ENCODE results near the gene STK17B.
"Not testable (repeated sequence)": the region's sequence is repeated elsewhere in the genome, so short reads cannot be mapped to it uniquely, and the experiment has no call there.

Gene STK17B

GRCh38 chr2:196201229-196202009 is 30.0 kb upstream of the STK17B start:
- H3K4me3 ChIP-seq (ENCODE audit: low read length) = no peak overlapping the region

GRCh38 chr2:196200557-196200956 is 29.2 kb upstream of the STK17B start:
- no peak overlapping the region for H3K4me3 ChIP-seq (ENCODE audit: low read length)
- no peaks in the 10 kb centered on the region for H3K36me3 ChIP-seq (ENCODE audit: control insufficient read depth, insufficient read depth, low read length)
- H3K27me3 ChIP-seq (ENCODE audit: control insufficient read depth, insufficient read depth, low read length) = no peaks in the 10 kb centered on the region
- no peaks in the 10 kb centered on the region for H3K4me1 ChIP-seq (ENCODE audit: control insufficient read depth, insufficient read depth, low read length)
- no peak overlapping the region for H3K9ac ChIP-seq (ENCODE audit: low read length)
- H3K9me3 ChIP-seq (ENCODE audit: control insufficient read depth, low read length) = no peaks in the 10 kb centered on the region

More at GRCh38 chr2:196201229-196202009, 30.0 kb upstream of the STK17B start:
- H3K9me3 ChIP-seq (ENCODE audit: control insufficient read depth, low read length) = no peaks in the 10 kb centered on the region
- H3K36me3 ChIP-seq (ENCODE audit: control insufficient read depth, insufficient read depth, low read length) = no peaks in the 10 kb centered on the region
- no peaks in the 10 kb centered on the region for H3K4me1 ChIP-seq (ENCODE audit: control insufficient read depth, insufficient read depth, low read length)
- H3K27me3 ChIP-seq (ENCODE audit: control insufficient read depth, insufficient read depth, low read length) = no peaks in the 10 kb centered on the region
- no peak overlapping the region for H3K9ac ChIP-seq (ENCODE audit: low read length)

GRCh38 chr2:196195758-196196157 is 24.4 kb upstream of the STK17B start:
- Histone ChIP-seq H3K9ac (ENCODE audit: low read length) (no peak overlapping the region), H3K9me3 (ENCODE audit: control insufficient read depth, low read length) (no peaks in the 10 kb centered on the region), H3K4me3 (ENCODE audit: low read length) (no peak overlapping the region), H3K4me1 (ENCODE audit: control insufficient read depth, insufficient read depth, low read length) (no peaks in the 10 kb centered on the region), H3K27me3 (ENCODE audit: control insufficient read depth, insufficient read depth, low read length) (no peaks in the 10 kb centered on the region), H3K36me3 (ENCODE audit: control insufficient read depth, insufficient read depth, low read length) (no peaks in the 10 kb centered on the region)

GRCh38 chr2:196195302-196195701 is 23.9 kb upstream of the STK17B start:
- no peaks in the 10 kb centered on the region for H3K4me1 ChIP-seq (ENCODE audit: control insufficient read depth, insufficient read depth, low read length)
- H3K27me3 ChIP-seq (ENCODE audit: control insufficient read depth, insufficient read depth, low read length) = no peaks in the 10 kb centered on the region
- H3K4me3 ChIP-seq (ENCODE audit: low read length) = no peak overlapping the region
- H3K36me3 ChIP-seq (ENCODE audit: control insufficient read depth, insufficient read depth, low read length) = no peaks in the 10 kb centered on the region
- no peak overlapping the region for H3K9ac ChIP-seq (ENCODE audit: low read length)
- no peaks in the 10 kb centered on the region for H3K9me3 ChIP-seq (ENCODE audit: control insufficient read depth, low read length)

- H3K4me1 ChIP-seq (ENCODE audit: control insufficient read depth, insufficient read depth, low read length) = no peaks in the 10 kb centered on the region
- no peak overlapping the region for H3K4me3 ChIP-seq (ENCODE audit: low read length)
- no peaks in the 10 kb centered on the region for H3K27me3 ChIP-seq (ENCODE audit: control insufficient read depth, insufficient read depth, low read length)
- H3K9ac ChIP-seq (ENCODE audit: low read length) = no peak overlapping the region
- no peaks in the 10 kb centered on the region for H3K9me3 ChIP-seq (ENCODE audit: control insufficient read depth, low read length)
- no peaks in the 10 kb centered on the region for H3K36me3 ChIP-seq (ENCODE audit: control insufficient read depth, insufficient read depth, low read length)
These were observed 20.2 kb upstream of the STK17B start for GRCh38 chr2:196191541-196191940.

- Histone ChIP-seq H3K4me1 (ENCODE audit: control insufficient read depth, insufficient read depth, low read length) (no peaks in the 10 kb centered on the region), H3K9ac (ENCODE audit: low read length) (no peak overlapping the region), H3K27me3 (ENCODE audit: control insufficient read depth, insufficient read depth, low read length) (no peaks in the 10 kb centered on the region), H3K9me3 (ENCODE audit: control insufficient read depth, low read length) (no peaks in the 10 kb centered on the region), H3K4me3 (ENCODE audit: low read length) (no peak overlapping the region), H3K36me3 (ENCODE audit: control insufficient read depth, insufficient read depth, low read length) (no peaks in the 10 kb centered on the region)
These were observed 16.6 kb upstream of the STK17B start for GRCh38 chr2:196187898-196188458.

GRCh38 chr2:196187175-196187700 is 15.9 kb upstream of the STK17B start:
- not testable (repeated sequence) for H3K9ac ChIP-seq (ENCODE audit: low read length); H3K27me3 ChIP-seq (ENCODE audit: control insufficient read depth, insufficient read depth, low read length); H3K9me3 ChIP-seq (ENCODE audit: control insufficient read depth, low read length); H3K36me3 ChIP-seq (ENCODE audit: control insufficient read depth, insufficient read depth, low read length); H3K4me1 ChIP-seq (ENCODE audit: control insufficient read depth, insufficient read depth, low read length); H3K4me3 ChIP-seq (ENCODE audit: low read length)

GRCh38 chr2:196186266-196186980 is 15.0 kb upstream of the STK17B start:
- H3K27me3 ChIP-seq (ENCODE audit: control insufficient read depth, insufficient read depth, low read length) = no peaks in the 10 kb centered on the region
- H3K36me3 ChIP-seq (ENCODE audit: control insufficient read depth, insufficient read depth, low read length) = no peaks in the 10 kb centered on the region
- no peaks in the 10 kb centered on the region for H3K4me1 ChIP-seq (ENCODE audit: control insufficient read depth, insufficient read depth, low read length)
- H3K9ac ChIP-seq (ENCODE audit: low read length) = no peak overlapping the region
- no peaks in the 10 kb centered on the region for H3K9me3 ChIP-seq (ENCODE audit: control insufficient read depth, low read length)
- H3K4me3 ChIP-seq (ENCODE audit: low read length) = no peak overlapping the region

GRCh38 chr2:196184921-196185320 is 13.5 kb upstream of the STK17B start:
- no peak overlapping the region for H3K4me3 ChIP-seq (ENCODE audit: low read length)
- H3K36me3 ChIP-seq (ENCODE audit: control insufficient read depth, insufficient read depth, low read length) = no peaks in the 10 kb centered on the region
- H3K27me3 ChIP-seq (ENCODE audit: control insufficient read depth, insufficient read depth, low read length) = no peaks in the 10 kb centered on the region
- H3K4me1 ChIP-seq (ENCODE audit: control insufficient read depth, insufficient read depth, low read length) = no peaks in the 10 kb centered on the region
- H3K9me3 ChIP-seq (ENCODE audit: control insufficient read depth, low read length) = no peaks in the 10 kb centered on the region
- H3K9ac ChIP-seq (ENCODE audit: low read length) = no peak overlapping the region

- Histone ChIP-seq H3K9ac (ENCODE audit: low read length) (no peak overlapping the region), H3K36me3 (ENCODE audit: control insufficient read depth, insufficient read depth, low read length) (no peaks in the 10 kb centered on the region), H3K4me1 (ENCODE audit: control insufficient read depth, insufficient read depth, low read length) (no peaks in the 10 kb centered on the region), H3K9me3 (ENCODE audit: control insufficient read depth, low read length) (no peaks in the 10 kb centered on the region), H3K27me3 (ENCODE audit: control insufficient read depth, insufficient read depth, low read length) (no peaks in the 10 kb centered on the region), H3K4me3 (ENCODE audit: low read length) (no peak overlapping the region)
These were observed 12.3 kb upstream of the STK17B start for GRCh38 chr2:196183528-196184231.

GRCh38 chr2:196183172-196183473 is 11.7 kb upstream of the STK17B start:
- H3K9ac ChIP-seq (ENCODE audit: low read length) = no peak overlapping the region
- no peaks in the 10 kb centered on the region for H3K9me3 ChIP-seq (ENCODE audit: control insufficient read depth, low read length)
- no peak overlapping the region for H3K4me3 ChIP-seq (ENCODE audit: low read length)
- no peaks in the 10 kb centered on the region for H3K27me3 ChIP-seq (ENCODE audit: control insufficient read depth, insufficient read depth, low read length)
- no peaks in the 10 kb centered on the region for H3K4me1 ChIP-seq (ENCODE audit: control insufficient read depth, insufficient read depth, low read length)
- H3K36me3 ChIP-seq (ENCODE audit: control insufficient read depth, insufficient read depth, low read length) = no peaks in the 10 kb centered on the region
